Measurements from ENCODE around the gene AGBL1.

DNA sequence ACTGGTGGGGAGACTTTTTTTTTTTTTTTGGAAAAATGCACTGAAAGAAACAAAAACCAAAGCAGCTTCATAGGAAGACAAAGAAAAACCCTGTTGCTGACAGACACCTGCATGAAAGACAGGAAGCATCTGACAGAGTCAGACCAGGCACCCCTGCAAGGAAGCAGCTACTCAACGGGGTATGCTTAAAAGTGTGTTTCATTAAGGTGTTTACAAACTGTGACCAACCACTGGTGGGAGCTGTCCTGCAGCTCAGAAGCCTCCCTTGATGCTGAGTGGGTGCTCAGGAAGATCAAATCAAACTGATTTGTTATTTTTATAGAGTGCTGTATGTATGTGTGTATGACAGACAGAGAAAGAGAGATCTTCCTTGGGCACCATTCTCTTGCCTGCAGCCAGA lies 34.7 kb upstream of the AGBL1 start:
- no peak; the same call in 1 of the 2 replicates for TF ChIP-seq CTCF (conservative IDR thresholded peaks at IDR 0.05; ENCODE audit: low read depth, low read length)
- no peak for TF ChIP-seq EZH2 (IDR thresholded peaks at IDR 0.05; ENCODE audit: borderline replicate concordance, low read depth, low read length, poor library complexity, severe bottlenecking)
